Astrocyte of the cerebellum (primary cell): ENCODE measurements around the gene CYP2A6.
"Not testable (repeated sequence)": the region's sequence is repeated elsewhere in the genome, so short reads cannot be mapped to it uniquely, and the experiment has no call there.

ENCODE experiments used
- DNase-seq: peaks from one replicate; pipeline ENCODE4 v3.0.0-alpha.2; 2011; ENCODE audit warnings: low read depth
- H3K4me3 ChIP-seq: 2 replicates; pipeline ENCODE4 v1.5.1; 2011; ENCODE audit warnings: mild to moderate bottlenecking, low read depth, low read length, moderate library complexity
- CTCF ChIP-seq: IDR thresholded peaks from 2 replicates; pipeline ENCODE4 v1.5.1; 2012; ENCODE audit warnings: low read length, low read depth, moderate library complexity, mild to moderate bottlenecking; ENCODE audit errors: missing control alignments
- in situ Hi-C: cut with HindIII; loops from 2 replicates; pipeline ENCODE4 v1.10.0; 2017; ENCODE audit warnings: low sequenced_read_pairs

The CYP2A6 gene

GRCh38 chr19:40874874-40875273 is 24.6 kb upstream of the CYP2A6 start:
- not testable (repeated sequence) for H3K4me3 ChIP-seq

GRCh38 chr19:40873873-40874272 is 23.6 kb upstream of the CYP2A6 start:
- in situ Hi-C loops, DNase-seq, H3K4me3 ChIP-seq: not testable (repeated sequence)

More at GRCh38 chr19:40874874-40875273, 24.6 kb upstream of the CYP2A6 start:
- in situ Hi-C loops, DNase-seq: not testable (repeated sequence)

- no peak for TF ChIP-seq CTCF
- H3K4me3 ChIP-seq = no peak overlapping the region
- in situ Hi-C loops = no loop called here
- DNase-seq = no peak
Measured at GRCh38 chr19:40872209-40872608, 22.0 kb upstream of the CYP2A6 start.

- no peak for TF ChIP-seq CTCF
- in situ Hi-C loops = no loop called here
- H3K4me3 ChIP-seq = no peak overlapping the region
- no peak for DNase-seq
Measured at GRCh38 chr19:40867701-40868100, 17.5 kb upstream of the CYP2A6 start.

GRCh38 chr19:40864739-40865496 is 14.7 kb upstream of the CYP2A6 start:
- DNase-seq, H3K4me3 ChIP-seq, in situ Hi-C loops: not testable (repeated sequence)

- no peak for DNase-seq
- H3K4me3 ChIP-seq = no peak overlapping the region
- in situ Hi-C loops = no loop called here
- TF ChIP-seq CTCF = no peak
Measured at GRCh38 chr19:40862785-40863184, 12.5 kb upstream of the CYP2A6 start.

GRCh38 chr19:40862333-40862732 is 12.1 kb upstream of the CYP2A6 start:
- no peak overlapping the region for H3K4me3 ChIP-seq
- in situ Hi-C loops = no loop called here
- TF ChIP-seq CTCF = no peak
- DNase-seq = no peak

- in situ Hi-C loops = no loop called here
- TF ChIP-seq CTCF = no peak
- DNase-seq = no peak
- no peak overlapping the region for H3K4me3 ChIP-seq
Measured at GRCh38 chr19:40858109-40858508, 7.9 kb upstream of the CYP2A6 start.

- in situ Hi-C loops, H3K4me3 ChIP-seq, DNase-seq: not testable (repeated sequence)
Measured at GRCh38 chr19:40852467-40853152, 2.4 kb upstream of the CYP2A6 start.

- in situ Hi-C loops, H3K4me3 ChIP-seq, DNase-seq: not testable (repeated sequence)
Measured at GRCh38 chr19:40846722-40847121, 3.5 kb downstream of the CYP2A6 start.

GRCh38 chr19:40843653-40844052 is 6.6 kb downstream of the CYP2A6 start:
- in situ Hi-C loops = not testable (repeated sequence)

More at GRCh38 chr19:40843653-40844052, 6.6 kb downstream of the CYP2A6 start:
- DNase-seq, H3K4me3 ChIP-seq: not testable (repeated sequence)
